ENCODE results near the gene AFF3. TPM values are rescaled to one million over a fixed set of nuclear protein-coding genes. Genes with fewer than 3 reads are reported as not detected.

The AFF3 gene
- total RNA-seq, 1 experiment from 2014 or later: 0.05 TPM

DNA sequence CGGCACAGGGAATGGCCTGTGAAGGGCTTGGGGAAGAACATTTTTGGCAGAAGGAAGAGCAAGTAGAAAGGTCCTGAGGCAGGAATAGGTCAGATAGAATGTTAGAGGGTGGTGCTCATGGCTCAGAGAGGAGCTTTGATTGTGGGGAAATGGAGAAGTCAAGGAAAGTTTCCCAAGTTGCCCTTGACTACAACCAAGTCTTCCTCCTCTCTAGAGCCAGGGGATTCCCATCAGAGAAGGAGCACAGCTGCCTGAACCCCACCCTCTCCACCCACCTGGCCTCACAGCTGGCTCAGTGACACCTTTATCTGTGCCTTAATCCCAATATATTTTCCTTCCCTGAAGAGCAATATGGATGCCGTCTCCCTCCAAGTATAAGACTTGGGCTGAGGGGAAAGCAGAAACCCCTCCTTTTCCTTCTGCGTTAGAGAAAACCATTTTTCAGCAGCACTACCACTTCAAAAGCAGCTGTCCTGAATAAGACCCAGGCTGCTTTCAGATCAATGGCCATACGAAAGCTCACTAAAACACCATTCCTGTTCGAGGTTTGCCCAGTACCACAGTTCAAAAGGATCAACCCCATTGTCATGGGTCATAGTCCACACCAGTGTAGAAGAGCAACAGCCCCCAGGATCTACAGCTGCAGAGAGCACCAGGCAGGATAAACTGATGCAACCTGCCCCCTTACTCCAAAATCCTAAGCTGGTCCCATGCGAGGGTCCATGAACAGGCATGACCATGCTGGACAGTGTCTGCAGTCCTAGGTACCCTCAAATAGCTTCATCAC, 199.6 kb downstream of the AFF3 start:
- H3K9me3 Mint-ChIP-seq (ENCODE audit: unreplicated experiment): no peaks in the 10 kb centered on the region
- Histone ChIP-seq H3K9me3 (no peaks in the 10 kb centered on the region), H3K27me3 (replicated peaks; ENCODE audit: control insufficient read depth, insufficient read depth, low read length) (no peaks in the 10 kb centered on the region), H3K4me1 (no peaks in the 10 kb centered on the region), H3K36me3 (ENCODE audit: control insufficient read depth, insufficient read depth, low read length) (no peaks in the 10 kb centered on the region), H3K4me3 (ENCODE audit: low read depth, low read length) (no peak overlapping the region)
- H3K27ac Mint-ChIP-seq (ENCODE audit: unreplicated experiment): no peak overlapping the region
- intact Hi-C loops (cut with micrococcal nuclease; ENCODE audit: unreplicated experiment): no loop called here
- H3K4me3 Mint-ChIP-seq (ENCODE audit: unreplicated experiment): no peak overlapping the region
- H3K27me3 Mint-ChIP-seq (ENCODE audit: insufficient read depth, unreplicated experiment): peaks cover 12% of the 10 kb centered on the region
- no peaks in the 10 kb centered on the region for H3K36me3 Mint-ChIP-seq (ENCODE audit: insufficient read depth, unreplicated experiment)
- no peaks in the 10 kb centered on the region for H3K4me1 Mint-ChIP-seq (ENCODE audit: low read depth, unreplicated experiment)
- TF ChIP-seq, protein P1, sequence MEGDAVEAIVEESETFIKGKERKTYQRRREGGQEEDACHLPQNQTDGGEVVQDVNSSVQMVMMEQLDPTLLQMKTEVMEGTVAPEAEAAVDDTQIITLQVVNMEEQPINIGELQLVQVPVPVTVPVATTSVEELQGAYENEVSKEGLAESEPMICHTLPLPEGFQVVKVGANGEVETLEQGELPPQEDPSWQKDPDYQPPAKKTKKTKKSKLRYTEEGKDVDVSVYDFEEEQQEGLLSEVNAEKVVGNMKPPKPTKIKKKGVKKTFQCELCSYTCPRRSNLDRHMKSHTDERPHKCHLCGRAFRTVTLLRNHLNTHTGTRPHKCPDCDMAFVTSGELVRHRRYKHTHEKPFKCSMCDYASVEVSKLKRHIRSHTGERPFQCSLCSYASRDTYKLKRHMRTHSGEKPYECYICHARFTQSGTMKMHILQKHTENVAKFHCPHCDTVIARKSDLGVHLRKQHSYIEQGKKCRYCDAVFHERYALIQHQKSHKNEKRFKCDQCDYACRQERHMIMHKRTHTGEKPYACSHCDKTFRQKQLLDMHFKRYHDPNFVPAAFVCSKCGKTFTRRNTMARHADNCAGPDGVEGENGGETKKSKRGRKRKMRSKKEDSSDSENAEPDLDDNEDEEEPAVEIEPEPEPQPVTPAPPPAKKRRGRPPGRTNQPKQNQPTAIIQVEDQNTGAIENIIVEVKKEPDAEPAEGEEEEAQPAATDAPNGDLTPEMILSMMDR (IDR thresholded peaks at IDR 0.05; ENCODE audit: insufficient read depth in 1 of 2, low read depth in 1 of 2, low read length in 1 of 2, severe bottlenecking in 1 of 2, unreplicated experiment in 1 of 2): no peak
- CTCF ChIA-PET: no interaction called here
- BruUV-seq (replicated peaks): no TSS peak
- POLR2A ChIA-PET: no interaction called here
- no peak for DNase-seq

DNA sequence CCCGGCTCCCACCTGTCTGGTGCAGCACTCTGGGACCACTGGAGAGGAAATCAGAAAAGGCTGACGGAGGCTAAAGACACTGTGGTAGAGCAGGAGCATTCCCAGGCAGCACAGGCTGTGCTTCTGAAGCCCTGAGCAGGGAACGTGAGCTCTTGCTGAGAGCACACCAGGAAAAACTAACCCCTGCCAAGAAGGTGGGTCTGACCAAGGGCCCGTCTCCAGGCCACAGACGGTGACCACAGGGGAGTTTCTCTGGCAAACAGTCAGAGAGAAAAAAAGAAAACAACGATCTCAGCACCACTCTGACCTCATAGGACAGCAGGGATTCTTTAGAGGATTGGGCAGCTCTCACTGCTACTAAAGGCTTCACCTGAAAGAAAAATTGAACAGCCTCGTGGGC, 201.4 kb downstream of the AFF3 start:
- H3K4me3 ChIP-seq (ENCODE audit: low read depth, low read length): no peak overlapping the region
- no TSS peak for BruUV-seq (replicated peaks)
- Mint-ChIP-seq H3K36me3 (ENCODE audit: insufficient read depth, unreplicated experiment) (no peaks in the 10 kb centered on the region), H3K9me3 (ENCODE audit: unreplicated experiment) (no peaks in the 10 kb centered on the region), H3K4me1 (ENCODE audit: low read depth, unreplicated experiment) (no peaks in the 10 kb centered on the region), H3K27ac (ENCODE audit: unreplicated experiment) (no peak overlapping the region), H3K4me3 (ENCODE audit: unreplicated experiment) (no peak overlapping the region), H3K27me3 (ENCODE audit: insufficient read depth, unreplicated experiment) (peaks cover 7% of the 10 kb centered on the region)
- ChIA-PET CTCF (no interaction called here), POLR2A (no interaction called here)
- H3K36me3 ChIP-seq (ENCODE audit: control insufficient read depth, insufficient read depth, low read length): no peaks in the 10 kb centered on the region
- H3K9me3 ChIP-seq: no peaks in the 10 kb centered on the region
- H3K27me3 ChIP-seq (replicated peaks; ENCODE audit: control insufficient read depth, insufficient read depth, low read length): no peaks in the 10 kb centered on the region
- no peaks in the 10 kb centered on the region for H3K4me1 ChIP-seq
- no peak for DNase-seq
- TF ChIP-seq, protein P1 (IDR thresholded peaks at IDR 0.05; ENCODE audit: insufficient read depth in 1 of 2, low read depth in 1 of 2, low read length in 1 of 2, severe bottlenecking in 1 of 2, unreplicated experiment in 1 of 2): no peak
- intact Hi-C loops (cut with micrococcal nuclease; ENCODE audit: unreplicated experiment): no loop called here

DNA sequence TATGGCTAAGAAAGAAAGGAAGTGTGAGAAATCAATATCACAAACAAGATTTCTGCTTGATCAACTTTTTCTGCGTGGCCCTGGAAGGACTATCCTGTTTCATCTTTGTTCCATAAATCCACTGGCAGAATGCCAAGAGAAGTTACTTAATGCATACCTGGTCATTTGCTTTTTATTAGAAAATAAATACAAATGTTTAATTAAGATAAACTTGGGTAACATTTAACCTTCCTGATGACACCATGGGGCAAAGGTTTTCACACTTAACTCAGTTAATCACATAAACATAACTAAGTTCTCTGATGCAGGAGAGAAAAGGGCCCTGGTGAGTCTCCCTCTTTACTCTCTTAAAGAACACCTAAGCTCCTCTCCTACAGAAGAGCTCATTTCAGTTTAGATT, 203.3 kb downstream of the AFF3 start:
- H3K9me3 Mint-ChIP-seq (ENCODE audit: unreplicated experiment): no peaks in the 10 kb centered on the region
- intact Hi-C loops (cut with micrococcal nuclease; ENCODE audit: unreplicated experiment): no loop called here
- Histone ChIP-seq H3K36me3 (ENCODE audit: control insufficient read depth, insufficient read depth, low read length) (no peaks in the 10 kb centered on the region), H3K9me3 (no peaks in the 10 kb centered on the region), H3K4me3 (ENCODE audit: low read depth, low read length) (no peak overlapping the region), H3K4me1 (no peaks in the 10 kb centered on the region), H3K27me3 (replicated peaks; ENCODE audit: control insufficient read depth, insufficient read depth, low read length) (no peaks in the 10 kb centered on the region)
- no peak for DNase-seq
- no peak overlapping the region for H3K4me3 Mint-ChIP-seq (ENCODE audit: unreplicated experiment)
- TF ChIP-seq, protein P1 (IDR thresholded peaks at IDR 0.05; ENCODE audit: insufficient read depth in 1 of 2, low read depth in 1 of 2, low read length in 1 of 2, severe bottlenecking in 1 of 2, unreplicated experiment in 1 of 2): no peak
- BruUV-seq (replicated peaks): no TSS peak
- no peaks in the 10 kb centered on the region for H3K4me1 Mint-ChIP-seq (ENCODE audit: low read depth, unreplicated experiment)
- H3K36me3 Mint-ChIP-seq (ENCODE audit: insufficient read depth, unreplicated experiment): no peaks in the 10 kb centered on the region
- no peak overlapping the region for H3K27ac Mint-ChIP-seq (ENCODE audit: unreplicated experiment)
- ChIA-PET CTCF (interaction anchor here (0.6 kb wide), 1 partner anchor 319 kb away, joined by 4 read pairs; no protein-coding TSS in a partner anchor), POLR2A (no interaction called here)
- peaks cover 2% of the 10 kb centered on the region for H3K27me3 Mint-ChIP-seq (ENCODE audit: insufficient read depth, unreplicated experiment)
